SK-N-SH treated with all-trans-retinoic acid at 6 μM for 48 hours (cell line): ENCODE results near the gene STYX.

Source experiments
- ATAC-seq: fragments of 200-7000 bp; cut with Tn5 transposase; 3 replicates; pipeline ENCODE4 v1.9.1; 2020; ENCODE audit warnings: mild to moderate bottlenecking, moderate library complexity
- ARNTL ChIP-seq: fragments of 450-650 bp; formaldehyde crosslinking; IDR thresholded peaks from 2 replicates; pipeline ENCODE4 v1.5.0; 2020; ENCODE audit warnings: low read depth, mild to moderate bottlenecking, moderate library complexity, borderline replicate concordance
- BACH2 ChIP-seq: fragments of 250-450 bp; sonication (Bioruptor Pico); IDR thresholded peaks from 2 replicates; pipeline ENCODE4 v1.9.0; 2021; ENCODE audit warnings: mild to moderate bottlenecking, borderline replicate concordance
- CSDC2 ChIP-seq: fragments of 250-450 bp; sonication (Bioruptor Pico); IDR thresholded peaks from 2 replicates; pipeline ENCODE4 v1.5.0; 2020; ENCODE audit warnings: mild to moderate bottlenecking, moderate library complexity
- ESRRG ChIP-seq: fragments of 250-450 bp; sonication (Bioruptor Pico); IDR thresholded peaks from 2 replicates; pipeline ENCODE4 v1.6.1; 2021; ENCODE audit warnings: mild to moderate bottlenecking
- GLIS3 ChIP-seq: fragments of 250-450 bp; sonication (Bioruptor Pico); IDR thresholded peaks from 2 replicates; pipeline ENCODE4 v1.5.0; 2020; ENCODE audit warnings: mild to moderate bottlenecking, moderate library complexity
- ISL1 ChIP-seq: fragments of 250-450 bp; sonication (Bioruptor Pico); IDR thresholded peaks from 2 replicates; pipeline ENCODE4 v2.1.2; 2022; ENCODE audit warnings: mild to moderate bottlenecking, moderate library complexity
- POU6F1 ChIP-seq: fragments of 250-450 bp; sonication (Bioruptor Pico); IDR thresholded peaks from 2 replicates; pipeline ENCODE4 v1.8.0; 2021; ENCODE audit warnings: low read depth, mild to moderate bottlenecking, moderate library complexity, borderline replicate concordance
- RARB ChIP-seq: fragments of 250-450 bp; sonication (Bioruptor Pico); IDR thresholded peaks from 2 replicates; pipeline ENCODE4 v1.8.0; 2021; ENCODE audit warnings: mild to moderate bottlenecking, moderate library complexity
- TCF4 ChIP-seq: fragments of 250-450 bp; sonication (Bioruptor Pico); IDR thresholded peaks from 2 replicates; pipeline ENCODE4 v1.8.0; 2021; ENCODE audit warnings: mild to moderate bottlenecking, moderate library complexity, borderline replicate concordance
- TOX ChIP-seq: fragments of 250-450 bp; sonication (Bioruptor Pico); IDR thresholded peaks from 2 replicates; pipeline ENCODE4 v1.8.0; 2021; ENCODE audit warnings: mild to moderate bottlenecking, moderate library complexity, borderline replicate concordance
- ZC3H10 ChIP-seq: fragments of 250-450 bp; sonication (Bioruptor Pico); IDR thresholded peaks from 2 replicates; pipeline ENCODE4 v1.5.1; 2021; ENCODE audit warnings: mild to moderate bottlenecking, moderate library complexity
- ZFP3 ChIP-seq: fragments of 250-450 bp; sonication (Bioruptor Pico); IDR thresholded peaks from 2 replicates; pipeline ENCODE4 v1.5.0; 2020; ENCODE audit warnings: mild to moderate bottlenecking, moderate library complexity
- ZFP30 ChIP-seq: fragments of 450-650 bp; formaldehyde crosslinking; IDR thresholded peaks from 2 replicates; pipeline ENCODE4 v1.5.0; 2022; ENCODE audit warnings: mild to moderate bottlenecking, moderate library complexity
- ZNF565 ChIP-seq: fragments of 450-650 bp; formaldehyde crosslinking; conservative IDR thresholded peaks from 2 replicates; pipeline ENCODE4 v1.5.0; 2020; ENCODE audit warnings: low read depth, mild to moderate bottlenecking, moderate library complexity
- ZNF70 ChIP-seq: fragments of 450-650 bp; formaldehyde crosslinking; IDR thresholded peaks from 2 replicates; pipeline ENCODE4 v1.5.0; 2020; ENCODE audit warnings: mild to moderate bottlenecking, moderate library complexity
- ZNF8 ChIP-seq: fragments of 450-650 bp; formaldehyde crosslinking; IDR thresholded peaks from 2 replicates; pipeline ENCODE4 v1.5.0; 2020; ENCODE audit warnings: mild to moderate bottlenecking, moderate library complexity
- TF ChIP-seq, protein P1 (sequence below): fragments of 250-450 bp; sonication (Bioruptor Pico); IDR thresholded peaks from 2 replicates; pipeline ENCODE4 v1.8.0; 2020; ENCODE audit warnings: mild to moderate bottlenecking, moderate library complexity, borderline replicate concordance
- TF ChIP-seq, protein P2 (sequence below): fragments of 250-450 bp; sonication (Bioruptor Pico); IDR thresholded peaks from 2 replicates; pipeline ENCODE4 v1.5.0; 2020; ENCODE audit warnings: mild to moderate bottlenecking, moderate library complexity
- TF ChIP-seq, protein P3 (sequence below): fragments of 250-450 bp; sonication (Bioruptor Pico); IDR thresholded peaks from 2 replicates; pipeline ENCODE4 v1.5.1; 2020; ENCODE audit warnings: low read depth, mild to moderate bottlenecking, moderate library complexity

Gene STYX

GRCh38 chr14:52686176-52686575 is 43.8 kb upstream of the STYX start:
- no peak for ATAC-seq
- TF ChIP-seq TOX (CRISPR knock-in tag) (no peak), ZFP30 (CRISPR knock-in tag) (no peak), ARNTL (CRISPR knock-in tag) (no peak), POU6F1 (CRISPR knock-in tag) (no peak), ESRRG (CRISPR knock-in tag) (no peak), CSDC2 (no peak), ZFP3 (CRISPR knock-in tag) (no peak), ZNF70 (CRISPR knock-in tag) (no peak), ZNF8 (CRISPR knock-in tag) (no peak), ZNF565 (CRISPR knock-in tag) (no peak), BACH2 (no peak), ISL1 (no peak)
- TF ChIP-seq, protein P1, sequence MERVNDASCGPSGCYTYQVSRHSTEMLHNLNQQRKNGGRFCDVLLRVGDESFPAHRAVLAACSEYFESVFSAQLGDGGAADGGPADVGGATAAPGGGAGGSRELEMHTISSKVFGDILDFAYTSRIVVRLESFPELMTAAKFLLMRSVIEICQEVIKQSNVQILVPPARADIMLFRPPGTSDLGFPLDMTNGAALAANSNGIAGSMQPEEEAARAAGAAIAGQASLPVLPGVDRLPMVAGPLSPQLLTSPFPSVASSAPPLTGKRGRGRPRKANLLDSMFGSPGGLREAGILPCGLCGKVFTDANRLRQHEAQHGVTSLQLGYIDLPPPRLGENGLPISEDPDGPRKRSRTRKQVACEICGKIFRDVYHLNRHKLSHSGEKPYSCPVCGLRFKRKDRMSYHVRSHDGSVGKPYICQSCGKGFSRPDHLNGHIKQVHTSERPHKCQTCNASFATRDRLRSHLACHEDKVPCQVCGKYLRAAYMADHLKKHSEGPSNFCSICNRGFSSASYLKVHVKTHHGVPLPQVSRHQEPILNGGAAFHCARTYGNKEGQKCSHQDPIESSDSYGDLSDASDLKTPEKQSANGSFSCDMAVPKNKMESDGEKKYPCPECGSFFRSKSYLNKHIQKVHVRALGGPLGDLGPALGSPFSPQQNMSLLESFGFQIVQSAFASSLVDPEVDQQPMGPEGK (CRISPR knock-in tag): no peak
- TF ChIP-seq, protein P2, sequence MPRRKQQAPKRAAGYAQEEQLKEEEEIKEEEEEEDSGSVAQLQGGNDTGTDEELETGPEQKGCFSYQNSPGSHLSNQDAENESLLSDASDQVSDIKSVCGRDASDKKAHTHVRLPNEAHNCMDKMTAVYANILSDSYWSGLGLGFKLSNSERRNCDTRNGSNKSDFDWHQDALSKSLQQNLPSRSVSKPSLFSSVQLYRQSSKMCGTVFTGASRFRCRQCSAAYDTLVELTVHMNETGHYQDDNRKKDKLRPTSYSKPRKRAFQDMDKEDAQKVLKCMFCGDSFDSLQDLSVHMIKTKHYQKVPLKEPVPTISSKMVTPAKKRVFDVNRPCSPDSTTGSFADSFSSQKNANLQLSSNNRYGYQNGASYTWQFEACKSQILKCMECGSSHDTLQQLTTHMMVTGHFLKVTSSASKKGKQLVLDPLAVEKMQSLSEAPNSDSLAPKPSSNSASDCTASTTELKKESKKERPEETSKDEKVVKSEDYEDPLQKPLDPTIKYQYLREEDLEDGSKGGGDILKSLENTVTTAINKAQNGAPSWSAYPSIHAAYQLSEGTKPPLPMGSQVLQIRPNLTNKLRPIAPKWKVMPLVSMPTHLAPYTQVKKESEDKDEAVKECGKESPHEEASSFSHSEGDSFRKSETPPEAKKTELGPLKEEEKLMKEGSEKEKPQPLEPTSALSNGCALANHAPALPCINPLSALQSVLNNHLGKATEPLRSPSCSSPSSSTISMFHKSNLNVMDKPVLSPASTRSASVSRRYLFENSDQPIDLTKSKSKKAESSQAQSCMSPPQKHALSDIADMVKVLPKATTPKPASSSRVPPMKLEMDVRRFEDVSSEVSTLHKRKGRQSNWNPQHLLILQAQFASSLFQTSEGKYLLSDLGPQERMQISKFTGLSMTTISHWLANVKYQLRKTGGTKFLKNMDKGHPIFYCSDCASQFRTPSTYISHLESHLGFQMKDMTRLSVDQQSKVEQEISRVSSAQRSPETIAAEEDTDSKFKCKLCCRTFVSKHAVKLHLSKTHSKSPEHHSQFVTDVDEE (CRISPR knock-in tag): no peak
- TF ChIP-seq, protein P3, sequence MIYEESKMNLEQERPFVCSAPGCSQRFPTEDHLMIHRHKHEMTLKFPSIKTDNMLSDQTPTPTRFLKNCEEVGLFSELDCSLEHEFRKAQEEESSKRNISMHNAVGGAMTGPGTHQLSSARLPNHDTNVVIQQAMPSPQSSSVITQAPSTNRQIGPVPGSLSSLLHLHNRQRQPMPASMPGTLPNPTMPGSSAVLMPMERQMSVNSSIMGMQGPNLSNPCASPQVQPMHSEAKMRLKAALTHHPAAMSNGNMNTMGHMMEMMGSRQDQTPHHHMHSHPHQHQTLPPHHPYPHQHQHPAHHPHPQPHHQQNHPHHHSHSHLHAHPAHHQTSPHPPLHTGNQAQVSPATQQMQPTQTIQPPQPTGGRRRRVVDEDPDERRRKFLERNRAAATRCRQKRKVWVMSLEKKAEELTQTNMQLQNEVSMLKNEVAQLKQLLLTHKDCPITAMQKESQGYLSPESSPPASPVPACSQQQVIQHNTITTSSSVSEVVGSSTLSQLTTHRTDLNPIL (CRISPR knock-in tag): no peak
- TF ChIP-seq, all 23 proteins: peak for 0

DNA sequence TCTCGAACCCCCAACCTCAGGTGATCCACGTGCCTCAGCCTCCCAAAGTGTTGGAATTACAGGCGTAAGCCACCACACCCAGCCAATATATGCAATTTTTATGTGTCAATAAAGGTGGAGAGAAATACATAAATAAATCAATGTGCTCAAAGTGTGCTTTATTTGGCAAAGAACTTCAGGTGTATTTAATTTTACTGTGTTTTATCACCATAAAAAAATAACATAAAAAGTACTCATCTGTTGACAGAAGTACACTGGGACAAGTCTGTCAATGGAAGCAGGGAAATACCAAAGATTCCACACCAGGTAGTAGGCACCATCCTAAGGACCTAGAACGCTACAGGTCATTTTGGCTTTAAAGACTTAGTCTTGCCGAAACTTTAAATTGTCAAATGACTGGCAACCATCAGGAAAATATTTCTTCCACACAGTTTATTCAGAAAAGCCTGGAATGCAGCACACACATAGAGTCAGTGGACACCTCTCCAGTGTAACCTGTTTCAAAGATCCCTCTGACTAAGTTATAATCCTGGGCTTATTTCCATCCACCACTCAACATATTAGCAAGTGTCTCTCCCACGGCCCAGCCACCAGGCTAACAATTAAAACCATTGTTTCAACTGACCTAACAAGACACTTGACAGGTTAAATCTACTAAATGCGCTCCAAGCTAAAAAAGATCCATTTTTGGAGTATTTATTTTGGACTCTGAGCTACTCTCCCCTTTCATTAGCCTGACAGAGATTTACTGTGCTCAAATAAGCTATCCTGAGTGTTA is 38.8 kb upstream of the STYX start:
- TF ChIP-seq, protein P2 (CRISPR knock-in tag): no peak
- no peak for TF ChIP-seq POU6F1 (CRISPR knock-in tag)
- no peak for TF ChIP-seq TOX (CRISPR knock-in tag)
- TF ChIP-seq TCF4 (CRISPR knock-in tag): no peak
- TF ChIP-seq ISL1: no peak
- no peak for TF ChIP-seq RARB (CRISPR knock-in tag)
- no peak for TF ChIP-seq ZNF8 (CRISPR knock-in tag)
- no peak for TF ChIP-seq GLIS3
- no peak for TF ChIP-seq BACH2
- no peak for TF ChIP-seq ZC3H10 (CRISPR knock-in tag)
- TF ChIP-seq ZNF565 (CRISPR knock-in tag): no peak
- ATAC-seq: no peak
